ENCODE data around the gene NFATC4.

NFATC4 gene

DNA sequence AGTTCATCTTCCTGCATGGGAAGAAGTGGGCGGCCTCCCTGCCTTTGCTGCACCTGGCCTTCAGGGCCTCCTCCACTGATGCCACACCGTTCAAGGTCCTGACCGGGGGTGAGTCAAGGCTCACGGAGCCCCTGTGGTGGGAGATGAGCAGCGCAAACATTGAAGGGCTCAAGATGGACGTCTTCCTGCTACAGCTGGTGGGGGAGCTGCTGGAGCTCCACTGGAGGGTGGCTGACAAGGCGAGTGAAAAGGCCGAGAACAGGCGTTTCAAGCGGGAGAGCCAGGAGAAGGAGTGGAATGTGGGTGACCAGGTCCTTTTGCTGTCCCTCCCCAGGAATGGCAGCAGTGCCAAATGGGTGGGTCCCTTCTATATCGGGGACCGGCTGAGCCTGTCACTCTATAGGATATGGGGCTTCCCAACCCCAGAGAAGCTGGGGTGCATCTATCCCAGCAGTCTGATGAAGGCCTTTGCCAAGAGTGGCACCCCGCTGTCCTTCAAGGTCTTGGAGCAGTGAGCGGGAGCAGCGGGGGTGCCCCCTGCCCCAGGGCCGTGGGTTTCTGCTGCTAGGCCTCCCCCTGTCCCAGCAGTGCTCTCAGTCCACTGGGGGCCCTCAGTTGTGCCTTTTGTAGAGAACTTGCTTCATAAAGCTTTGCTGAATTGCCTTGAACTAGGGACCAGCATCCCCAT is 49.1 kb downstream of the NFATC4 start:
- in situ Hi-C loops (cut with HindIII; ENCODE audit: low sequenced_read_pairs) = loop anchor here (5.0 kb wide), 1 partner anchor 50 kb away; the partner anchor contains the start of gene NFATC4
- TF ChIP-seq, protein P1, sequence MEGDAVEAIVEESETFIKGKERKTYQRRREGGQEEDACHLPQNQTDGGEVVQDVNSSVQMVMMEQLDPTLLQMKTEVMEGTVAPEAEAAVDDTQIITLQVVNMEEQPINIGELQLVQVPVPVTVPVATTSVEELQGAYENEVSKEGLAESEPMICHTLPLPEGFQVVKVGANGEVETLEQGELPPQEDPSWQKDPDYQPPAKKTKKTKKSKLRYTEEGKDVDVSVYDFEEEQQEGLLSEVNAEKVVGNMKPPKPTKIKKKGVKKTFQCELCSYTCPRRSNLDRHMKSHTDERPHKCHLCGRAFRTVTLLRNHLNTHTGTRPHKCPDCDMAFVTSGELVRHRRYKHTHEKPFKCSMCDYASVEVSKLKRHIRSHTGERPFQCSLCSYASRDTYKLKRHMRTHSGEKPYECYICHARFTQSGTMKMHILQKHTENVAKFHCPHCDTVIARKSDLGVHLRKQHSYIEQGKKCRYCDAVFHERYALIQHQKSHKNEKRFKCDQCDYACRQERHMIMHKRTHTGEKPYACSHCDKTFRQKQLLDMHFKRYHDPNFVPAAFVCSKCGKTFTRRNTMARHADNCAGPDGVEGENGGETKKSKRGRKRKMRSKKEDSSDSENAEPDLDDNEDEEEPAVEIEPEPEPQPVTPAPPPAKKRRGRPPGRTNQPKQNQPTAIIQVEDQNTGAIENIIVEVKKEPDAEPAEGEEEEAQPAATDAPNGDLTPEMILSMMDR (IDR thresholded peaks at IDR 0.05; ENCODE audit: low read depth, low read length, missing control alignments) = no peak
- no peak for DNase-seq (ENCODE audit: low read depth)
- no peak overlapping the region for H3K4me3 ChIP-seq (ENCODE audit: low read depth, low read length)

DNA sequence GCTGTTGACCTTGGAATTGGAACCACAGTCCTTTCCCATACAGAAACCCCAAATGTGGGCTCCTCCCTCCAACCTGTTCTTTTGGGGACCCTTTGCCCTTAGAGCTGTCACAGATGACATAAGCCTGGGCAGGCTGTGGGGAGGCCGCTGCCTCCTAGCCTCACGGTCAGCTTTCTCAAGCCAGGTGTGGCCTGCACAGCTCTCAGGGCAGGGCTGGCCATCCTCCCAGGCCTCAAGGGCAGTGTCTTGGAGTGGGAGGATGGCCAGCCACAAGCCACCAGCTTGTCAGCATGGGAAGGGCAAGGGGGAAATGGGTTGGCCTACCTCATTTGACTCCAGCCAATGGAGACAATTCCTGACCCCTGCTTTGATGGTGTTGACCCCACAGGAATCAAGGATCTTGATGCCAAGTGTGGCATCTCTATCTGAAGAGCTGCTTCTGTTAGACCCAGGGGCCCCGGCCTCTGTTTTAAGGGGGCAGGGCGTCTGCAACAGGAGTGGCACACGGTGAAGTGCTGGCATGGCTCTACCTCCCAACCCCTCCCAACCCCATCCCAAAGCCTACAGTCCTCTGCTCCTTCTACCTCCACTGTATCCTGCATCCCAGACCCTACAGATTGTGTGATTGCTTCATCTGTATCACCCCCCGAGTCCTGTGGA is 50.0 kb downstream of the NFATC4 start:
- no peak for DNase-seq (ENCODE audit: low read depth)
- TF ChIP-seq, protein P1 (IDR thresholded peaks at IDR 0.05; ENCODE audit: low read depth, low read length, missing control alignments) = no peak
- in situ Hi-C loops (cut with HindIII; ENCODE audit: low sequenced_read_pairs) = loop anchor here (5.0 kb wide), 1 partner anchor 51 kb away; the partner anchor contains the start of gene NFATC4
- no peak overlapping the region for H3K4me3 ChIP-seq (ENCODE audit: low read depth, low read length)

DNA sequence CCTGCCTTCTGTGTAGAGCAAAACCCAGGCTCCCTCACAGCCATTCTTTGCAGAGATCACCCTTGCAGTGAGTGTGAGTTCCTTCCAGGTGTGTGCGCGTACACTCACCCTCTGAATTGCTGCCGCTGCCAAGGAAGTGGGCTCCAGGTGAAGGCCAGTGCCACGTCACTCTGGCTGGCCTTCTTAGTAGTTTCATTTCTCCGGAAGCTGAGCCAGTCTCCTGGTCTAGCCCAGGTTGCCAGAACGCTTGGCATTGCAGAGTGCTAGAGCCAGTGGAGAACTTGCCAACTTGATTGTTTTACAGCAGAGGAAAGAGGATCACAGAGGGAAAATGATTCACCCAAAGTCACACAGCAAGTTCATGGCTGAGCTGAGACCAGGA is 50.5 kb downstream of the NFATC4 start:
- in situ Hi-C loops (cut with HindIII; ENCODE audit: low sequenced_read_pairs) = loop anchor here (5.0 kb wide), 1 partner anchor 51 kb away; the partner anchor contains the start of gene NFATC4
- no peak overlapping the region for H3K4me3 ChIP-seq (ENCODE audit: low read depth, low read length)
- no peak for DNase-seq (ENCODE audit: low read depth)
- TF ChIP-seq, protein P1 (IDR thresholded peaks at IDR 0.05; ENCODE audit: low read depth, low read length, missing control alignments) = no peak

DNA sequence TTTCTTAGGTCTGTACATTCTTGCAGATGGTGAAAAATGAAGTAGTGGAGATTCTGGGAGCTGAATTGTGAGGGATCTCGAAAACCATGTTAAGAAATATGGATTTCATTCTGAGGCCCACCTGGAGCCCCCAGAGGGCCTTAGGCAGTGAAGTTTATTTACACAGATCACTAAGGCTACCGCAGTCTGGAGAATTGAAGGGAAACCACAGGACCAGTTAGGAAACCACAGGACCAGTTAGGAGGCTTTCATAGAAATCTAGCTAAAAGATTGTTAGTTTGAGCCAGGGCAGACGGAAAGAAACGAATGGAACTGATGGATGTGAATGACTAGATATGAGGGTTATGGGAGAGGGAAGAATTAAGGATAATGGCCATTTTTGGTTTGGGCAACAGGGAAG is 54.3 kb downstream of the NFATC4 start:
- DNase-seq (ENCODE audit: low read depth) = no peak
- TF ChIP-seq, protein P1 (IDR thresholded peaks at IDR 0.05; ENCODE audit: low read depth, low read length, missing control alignments) = no peak
- in situ Hi-C loops (cut with HindIII; ENCODE audit: low sequenced_read_pairs) = no loop called here
- no peak overlapping the region for H3K4me3 ChIP-seq (ENCODE audit: low read depth, low read length)

DNA sequence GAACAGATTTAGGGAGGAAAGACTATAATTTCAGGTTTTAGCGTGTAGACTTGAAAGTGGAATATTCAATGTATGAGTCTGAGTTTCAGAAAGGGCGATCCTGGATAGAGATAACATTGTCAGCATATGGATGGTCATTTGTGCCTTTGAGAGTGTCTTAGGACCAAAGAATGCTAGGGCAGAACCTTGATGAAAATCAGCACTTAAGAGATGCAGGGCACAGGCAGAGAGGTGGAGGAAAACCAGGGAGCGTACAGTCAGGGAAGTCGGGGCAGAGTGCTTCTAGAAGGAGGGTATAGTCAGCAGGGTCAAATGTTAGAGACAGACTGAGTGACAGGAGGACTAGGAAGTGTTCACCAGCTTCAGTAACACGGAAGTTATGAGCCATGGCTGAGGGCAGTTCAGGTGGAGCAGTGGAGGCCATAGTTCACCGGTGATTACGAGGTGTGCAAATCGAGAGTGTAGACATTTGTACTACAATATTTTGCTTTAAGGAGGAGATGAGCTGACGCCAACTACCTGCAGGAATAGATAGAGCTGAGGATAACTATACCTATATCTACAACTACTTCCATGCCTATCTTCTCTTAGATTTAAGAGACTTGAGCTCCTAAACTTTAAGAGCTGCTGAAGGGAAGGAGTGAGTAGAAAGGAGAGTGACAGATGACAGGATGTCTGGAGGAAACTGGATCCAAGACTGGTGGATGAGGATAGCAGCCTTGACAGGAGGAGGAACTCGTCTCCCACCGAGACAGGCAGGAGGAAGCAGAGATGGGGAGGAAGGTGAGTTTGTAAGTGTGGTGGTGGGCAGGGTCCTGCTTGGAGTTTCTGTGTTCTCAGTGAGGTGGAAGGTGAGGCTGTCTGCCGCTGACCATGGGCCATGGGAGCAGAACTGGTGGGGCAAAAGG is 55.0 kb downstream of the NFATC4 start:
- no peak overlapping the region for H3K4me3 ChIP-seq (ENCODE audit: low read depth, low read length)
- TF ChIP-seq, protein P1 (IDR thresholded peaks at IDR 0.05; ENCODE audit: low read depth, low read length, missing control alignments) = no peak

DNA sequence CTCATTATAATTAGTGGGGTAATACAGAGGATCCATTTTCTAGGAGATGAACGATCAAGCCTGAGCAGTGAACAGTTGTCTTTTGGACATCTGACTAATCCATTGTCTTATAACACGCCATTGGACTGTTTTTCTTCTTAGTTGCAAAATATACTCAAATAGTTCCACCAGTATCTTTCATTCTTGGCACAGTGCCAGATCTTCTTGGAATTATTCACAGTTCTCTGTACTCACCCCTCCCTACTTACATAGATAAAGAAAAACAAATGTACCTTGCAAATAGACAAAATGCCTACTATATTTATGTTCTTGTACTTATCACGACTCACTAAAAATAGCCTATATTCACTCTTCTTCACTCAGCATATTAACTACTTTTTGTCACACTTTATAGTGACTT is 57.7 kb downstream of the NFATC4 start:
- TF ChIP-seq, protein P1 (IDR thresholded peaks at IDR 0.05; ENCODE audit: low read depth, low read length, missing control alignments) = no peak
- H3K4me3 ChIP-seq (ENCODE audit: low read depth, low read length) = no peak overlapping the region
- DNase-seq (ENCODE audit: low read depth) = no peak
- in situ Hi-C loops (cut with HindIII; ENCODE audit: low sequenced_read_pairs) = no loop called here

More for the DNA sequence above, 55.0 kb downstream of the NFATC4 start:
- no peak for DNase-seq (ENCODE audit: low read depth)
- in situ Hi-C loops (cut with HindIII; ENCODE audit: low sequenced_read_pairs) = no loop called here
